ENCODE data around the gene KIF3C.
"Not testable (repeated sequence)": the region's sequence is repeated elsewhere in the genome, so short reads cannot be mapped to it uniquely, and the experiment has no call there.

Gene KIF3C

GRCh38 chr2:25958611-25959010, 23.7 kb downstream of the KIF3C start:
- not testable (repeated sequence) for DNase-seq

- DNase-seq, result no peak
Observed at GRCh38 chr2:25957743-25958142, 24.6 kb downstream of the KIF3C start.

GRCh38 chr2:25955869-25956535, 26.3 kb downstream of the KIF3C start:
- DNase-seq, result no peak

DNA sequence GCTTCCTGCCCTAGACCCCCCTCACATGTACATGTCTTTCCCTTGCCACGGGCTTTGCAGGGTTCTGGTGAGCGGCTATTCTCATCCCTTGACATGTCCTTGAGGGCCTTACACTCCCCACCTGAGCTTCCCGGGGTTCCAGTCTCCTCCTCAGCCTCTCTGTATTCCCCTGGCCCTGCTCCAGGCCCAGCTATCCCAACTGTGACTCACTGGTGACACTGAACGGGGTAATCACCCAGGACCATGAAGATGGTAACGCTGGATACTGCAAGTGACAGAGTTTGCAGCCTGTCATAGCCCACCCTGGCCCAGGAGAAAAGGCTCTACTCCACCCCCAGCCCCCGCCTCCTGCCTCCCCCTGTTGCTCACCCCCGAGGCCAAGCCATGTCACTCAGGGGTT, 27.3 kb downstream of the KIF3C start:
- DNase-seq, result no peak

DNA sequence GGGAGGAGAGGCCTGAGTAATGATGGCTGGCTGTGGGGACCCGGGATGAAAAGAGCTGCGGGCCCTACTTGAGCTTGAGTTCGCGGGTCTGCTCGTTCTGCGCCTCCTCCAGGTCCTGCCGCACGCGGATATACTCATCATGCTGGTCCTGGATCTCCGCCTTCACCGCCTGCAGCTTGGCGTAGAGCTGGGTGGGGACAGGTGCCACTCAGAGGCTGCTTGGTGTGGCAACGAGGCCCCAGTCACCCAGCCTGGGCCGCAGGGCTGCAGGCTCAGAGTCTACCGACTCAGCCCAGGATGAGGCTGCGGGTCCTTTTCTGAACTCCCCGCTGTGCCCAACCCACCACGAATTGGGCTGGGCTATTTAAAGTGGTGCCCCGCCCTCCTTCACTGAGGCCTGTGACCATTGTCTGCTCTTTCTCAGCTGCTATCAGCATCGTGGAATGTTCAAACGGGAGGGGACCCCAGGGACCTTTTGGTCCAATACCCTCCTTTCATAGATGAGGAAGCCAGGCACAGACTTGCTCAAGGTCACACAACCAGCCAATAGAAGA, 28.0 kb downstream of the KIF3C start:
- DNase-seq, result no peak

DNA sequence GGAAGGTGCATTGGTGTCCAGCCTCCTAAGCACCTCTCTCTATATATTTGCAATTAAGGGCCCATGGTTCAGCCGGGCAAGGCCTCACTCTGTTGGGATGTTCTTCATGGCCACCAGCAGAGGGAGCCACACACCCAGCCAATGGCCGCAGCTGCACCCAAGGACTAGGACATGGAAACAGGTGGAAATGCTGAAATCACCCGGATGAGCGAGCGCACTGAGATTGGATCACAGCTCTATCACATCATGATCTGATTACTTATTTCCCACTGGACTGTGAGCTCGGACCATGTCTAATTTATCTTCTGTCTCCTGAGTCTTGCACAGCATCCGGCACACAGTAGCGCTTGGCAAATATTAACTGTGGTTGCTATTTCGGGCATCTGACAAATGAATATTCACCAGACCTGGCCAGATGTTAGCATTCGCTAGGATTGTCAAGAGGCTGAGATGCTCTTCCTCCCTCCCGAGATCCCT, 31.2 kb downstream of the KIF3C start:
- DNase-seq, result peak; percentile 46

GRCh38 chr2:25948437-25948836, 33.9 kb downstream of the KIF3C start:
- DNase-seq, result no peak

DNA sequence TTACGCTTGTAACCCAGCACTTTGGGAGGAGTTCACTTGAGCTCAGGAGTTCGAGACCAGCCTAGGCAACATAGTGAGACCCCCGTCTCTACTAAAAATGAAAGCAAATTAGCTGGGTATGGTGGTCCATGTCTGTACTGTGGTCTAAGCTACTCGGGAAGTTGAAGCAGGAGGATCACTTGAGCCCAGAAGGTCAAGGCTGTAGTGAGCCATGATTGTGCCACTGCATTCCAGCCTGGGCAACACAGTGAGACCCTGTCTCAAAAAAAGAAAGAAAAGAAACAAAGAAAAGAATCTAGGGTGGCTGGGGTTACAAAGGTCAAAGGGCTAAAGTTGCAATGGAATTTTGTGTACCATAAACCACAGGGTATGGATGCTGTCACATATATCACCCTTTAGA, 41.3 kb downstream of the KIF3C start:
- no peak for DNase-seq

GRCh38 chr2:25939257-25939668, 43.0 kb downstream of the KIF3C start:
- DNase-seq, result no peak

DNA sequence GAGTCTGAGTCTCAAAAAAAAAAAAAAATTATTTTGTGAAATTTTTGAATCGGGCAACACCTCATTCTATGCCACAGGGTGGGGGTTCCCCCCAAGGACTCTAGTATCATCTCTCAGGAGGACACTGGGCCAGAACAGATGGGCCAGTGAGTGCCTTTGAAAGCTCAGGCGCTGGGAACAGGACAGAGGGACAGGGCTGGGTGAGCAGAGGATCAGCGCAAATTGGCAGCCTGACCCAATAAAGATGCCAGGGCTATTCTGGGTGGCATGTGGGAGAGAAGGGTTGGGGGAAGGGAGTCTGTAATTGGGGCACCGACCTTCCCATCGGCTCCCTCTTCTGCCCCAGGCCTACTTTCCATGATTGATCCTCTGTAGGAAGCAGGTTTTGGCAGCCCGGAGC, 44.0 kb downstream of the KIF3C start:
- DNase-seq, result no peak

GRCh38 chr2:25936889-25937545, 45.3 kb downstream of the KIF3C start:
- DNase-seq, result no peak

- no peak for DNase-seq
Observed at GRCh38 chr2:25933622-25934021, 48.7 kb downstream of the KIF3C start.

DNA sequence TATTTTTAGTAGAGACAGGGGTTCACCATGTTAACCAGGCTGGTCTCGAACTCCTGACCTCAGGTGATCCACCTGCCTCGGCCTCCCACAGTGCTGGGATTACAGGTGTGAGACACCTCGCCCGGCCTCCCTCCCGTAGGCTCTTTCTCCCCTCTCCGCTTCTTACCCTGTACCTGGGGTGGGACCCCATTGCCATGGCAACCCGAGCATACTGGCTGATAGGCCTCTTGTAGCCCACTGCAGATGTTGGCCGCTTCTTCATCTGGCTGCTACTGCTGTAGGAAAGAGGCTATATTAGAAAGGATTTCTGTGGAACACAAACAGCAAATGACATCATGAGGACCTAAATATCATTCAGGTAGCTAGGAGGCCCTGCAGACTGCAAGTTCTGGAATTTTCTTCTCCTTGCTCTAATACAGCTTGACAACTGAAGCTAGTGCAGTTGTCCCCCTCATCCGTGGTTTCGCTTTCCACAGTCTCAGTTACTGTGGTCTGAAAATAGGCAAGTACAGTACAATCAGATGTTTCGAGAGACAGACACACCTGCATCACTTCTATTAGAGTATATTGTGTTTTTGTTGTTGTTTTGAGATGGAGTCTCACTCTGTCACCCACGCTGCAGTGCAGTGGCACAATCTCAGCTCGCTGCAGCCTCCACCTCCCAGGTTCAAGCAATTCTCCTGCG, 52.4 kb downstream of the KIF3C start:
- DNase-seq, result no peak

DNA sequence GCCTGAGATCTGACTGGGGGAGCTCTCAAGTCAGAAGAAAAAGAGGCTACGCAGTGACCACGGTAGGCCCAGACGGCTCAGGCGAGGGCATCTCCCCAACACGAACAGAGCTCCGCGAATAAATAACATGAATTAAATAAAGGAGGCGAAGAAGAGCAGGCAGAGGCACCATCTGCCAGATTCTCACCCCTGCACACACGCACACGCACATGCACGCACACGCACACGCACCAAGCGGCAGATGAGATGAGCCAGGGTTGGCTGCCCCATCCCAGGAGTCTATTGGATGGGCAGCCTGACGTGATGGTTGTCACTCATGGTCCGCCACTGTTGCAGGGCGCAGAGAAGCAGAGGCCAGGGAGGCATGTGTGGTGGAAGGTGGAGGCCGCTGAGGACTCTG, 53.6 kb downstream of the KIF3C start:
- DNase-seq, result no peak

- DNase-seq, result no peak
Observed at GRCh38 chr2:25926984-25927756, 55.1 kb downstream of the KIF3C start.

- no peak for DNase-seq
Observed at GRCh38 chr2:25922501-25922900, 59.8 kb downstream of the KIF3C start.

DNA sequence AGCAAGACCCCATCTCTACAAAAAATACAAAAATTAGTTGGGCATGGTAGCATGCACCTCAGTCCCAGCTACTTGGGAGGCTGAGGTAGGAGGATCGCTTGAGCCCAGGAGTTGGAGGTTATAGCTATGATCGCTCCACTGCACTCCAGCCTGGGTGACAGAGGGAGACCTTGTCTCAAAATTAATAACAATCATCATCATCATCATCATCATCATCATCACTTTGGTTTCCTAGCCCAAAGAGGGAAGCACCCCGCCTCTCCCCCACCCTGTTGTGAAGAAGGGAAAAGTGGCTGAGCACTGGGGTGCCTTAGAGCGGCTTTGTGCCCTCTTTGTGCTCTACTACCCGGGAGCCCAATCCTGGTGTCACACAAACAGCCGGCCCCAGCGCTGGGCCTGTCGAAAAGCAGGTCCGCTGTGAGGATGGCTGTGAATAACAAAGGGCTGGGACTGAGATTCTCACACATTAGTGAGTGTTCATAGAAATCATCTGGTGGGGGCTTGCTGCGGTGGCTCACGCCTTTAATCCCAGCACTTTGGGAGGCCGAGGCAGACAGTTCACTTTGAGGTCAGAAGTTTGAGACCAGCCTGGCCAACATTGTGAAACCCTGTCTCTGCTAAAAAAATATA, 61.4 kb downstream of the KIF3C start:
- DNase-seq, result no peak

- no peak for DNase-seq
Observed at GRCh38 chr2:25920336-25920735, 62.0 kb downstream of the KIF3C start.

DNA sequence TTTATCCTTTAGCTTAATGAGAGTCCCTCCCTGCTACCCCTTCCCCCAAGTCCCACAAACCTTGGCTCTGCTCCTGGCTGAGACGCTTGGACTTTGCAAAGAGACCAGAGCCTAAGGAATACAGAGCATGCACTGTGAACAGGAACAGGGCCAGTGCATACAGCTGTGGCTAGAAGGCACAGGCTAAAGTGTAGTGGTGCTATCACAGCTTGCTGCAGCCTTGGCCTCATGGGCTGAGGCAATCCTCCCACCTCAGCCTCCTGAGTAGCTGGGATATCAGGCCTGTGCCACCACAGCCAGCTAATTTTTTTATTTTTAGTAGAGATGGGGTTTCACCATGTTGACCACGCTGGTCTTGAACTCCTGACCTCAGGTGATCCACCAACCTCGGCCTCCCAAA, 64.5 kb downstream of the KIF3C start:
- DNase-seq, result no peak

- DNase-seq, result not testable (repeated sequence)
Observed at GRCh38 chr2:25917411-25917810, 64.9 kb downstream of the KIF3C start.

DNA sequence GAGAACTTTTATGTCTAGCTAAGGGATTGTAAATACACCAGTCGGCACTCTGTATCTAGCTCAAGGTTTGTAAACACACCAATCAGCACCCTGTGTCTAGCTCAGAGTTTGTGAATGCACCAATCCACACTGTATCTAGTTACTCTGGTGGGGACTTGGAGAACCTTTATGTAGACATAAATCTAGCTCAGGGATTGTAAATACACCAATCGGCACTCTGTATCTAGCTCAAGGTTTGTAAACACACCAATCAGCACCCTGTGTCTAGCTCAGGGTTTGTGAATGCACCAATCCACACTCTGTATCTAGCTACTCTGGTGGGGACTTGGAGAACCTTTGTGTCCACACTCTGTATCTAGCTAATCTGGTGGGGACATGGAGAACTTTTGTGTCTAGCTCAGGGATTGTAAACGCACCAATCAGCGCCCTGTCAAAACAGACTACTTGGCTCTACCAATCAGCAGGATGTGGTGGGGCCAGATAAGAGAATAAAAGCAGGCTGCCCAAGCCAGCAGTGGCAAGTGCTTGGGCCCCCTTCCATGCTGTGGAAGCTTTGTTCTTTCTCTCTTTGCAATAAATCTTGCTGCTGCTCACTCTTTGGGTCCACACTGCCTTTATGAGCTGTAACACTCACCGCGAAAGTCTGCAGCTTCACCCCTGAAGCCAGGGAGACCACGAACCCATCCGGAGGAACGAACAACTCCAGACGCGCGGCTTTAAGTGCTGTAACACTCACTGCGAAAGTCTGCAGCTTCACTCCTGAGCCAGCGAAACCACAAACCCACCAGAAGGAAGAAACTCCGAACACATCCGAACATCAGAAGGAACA, 66.1 kb downstream of the KIF3C start:
- DNase-seq, result peak; percentile 10

DNA sequence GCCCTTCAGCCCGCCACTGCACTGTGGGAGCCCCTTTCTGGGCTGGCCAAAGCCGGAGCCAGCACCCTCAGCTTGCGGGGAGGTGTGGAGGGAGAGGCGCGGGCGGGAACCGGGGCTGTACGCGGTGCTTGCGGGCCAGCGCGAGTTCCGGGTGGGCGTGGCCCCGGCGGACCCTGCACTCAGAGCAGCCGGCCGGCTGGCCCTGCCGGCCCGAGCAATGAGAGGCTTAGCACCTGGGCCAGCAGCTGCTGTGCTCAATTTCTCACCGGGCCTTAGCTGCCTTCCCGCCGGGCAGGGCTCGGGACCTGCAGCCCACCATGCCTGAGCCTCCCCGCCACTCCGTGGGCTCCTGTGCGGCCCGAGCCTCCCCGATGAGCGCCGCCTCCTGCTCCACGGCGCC, 66.9 kb downstream of the KIF3C start:
- not testable (repeated sequence) for DNase-seq
